HG02885 (cell line): ENCODE results near the gene ZRANB1.

Experiments
- ATAC-seq: cut with Tn5 transposase; IDR thresholded peaks from one replicate; pipeline ENCODE4 v1.9.1; 2021; ENCODE audit warnings: mild to moderate bottlenecking; ENCODE audit not compliant: unreplicated experiment, poor library complexity

ZRANB1 gene

DNA sequence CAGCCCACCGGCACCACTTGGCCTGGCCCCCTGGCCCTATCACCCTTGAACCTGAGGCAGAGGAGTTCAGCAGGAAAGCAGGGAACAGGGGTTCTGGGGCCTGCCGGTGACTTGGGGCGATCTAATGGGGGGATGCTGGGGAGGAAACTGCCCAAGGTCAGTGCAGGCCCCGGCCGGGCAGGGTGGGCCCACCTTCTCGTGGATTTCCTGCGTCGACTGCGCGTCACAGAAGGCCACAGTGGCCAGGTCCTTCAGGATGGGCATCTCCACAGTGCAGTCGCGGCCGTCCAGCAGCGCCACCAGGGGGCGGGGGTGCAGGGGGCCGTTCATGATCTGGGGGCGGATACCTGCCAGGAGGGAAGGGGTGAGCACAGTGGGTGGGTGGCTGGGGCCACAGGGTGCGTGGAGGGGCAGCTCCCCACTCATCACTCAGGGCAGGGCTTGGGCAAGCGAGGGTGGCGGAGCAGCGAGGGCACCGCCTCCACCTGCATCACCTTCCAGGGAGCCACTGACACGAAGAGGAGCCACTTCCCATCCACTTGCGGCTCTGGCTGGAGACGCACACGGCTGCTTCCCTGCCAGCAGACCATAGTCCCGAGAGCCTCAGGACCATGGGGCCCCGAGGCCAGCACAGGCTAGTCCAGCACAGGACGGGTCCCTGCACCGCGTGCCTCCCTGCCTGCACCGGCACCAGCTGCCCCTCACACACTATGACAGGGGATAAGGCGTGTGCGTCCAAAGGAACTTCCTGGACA, 61.4 kb downstream of the ZRANB1 start:
- no peak for ATAC-seq

DNA sequence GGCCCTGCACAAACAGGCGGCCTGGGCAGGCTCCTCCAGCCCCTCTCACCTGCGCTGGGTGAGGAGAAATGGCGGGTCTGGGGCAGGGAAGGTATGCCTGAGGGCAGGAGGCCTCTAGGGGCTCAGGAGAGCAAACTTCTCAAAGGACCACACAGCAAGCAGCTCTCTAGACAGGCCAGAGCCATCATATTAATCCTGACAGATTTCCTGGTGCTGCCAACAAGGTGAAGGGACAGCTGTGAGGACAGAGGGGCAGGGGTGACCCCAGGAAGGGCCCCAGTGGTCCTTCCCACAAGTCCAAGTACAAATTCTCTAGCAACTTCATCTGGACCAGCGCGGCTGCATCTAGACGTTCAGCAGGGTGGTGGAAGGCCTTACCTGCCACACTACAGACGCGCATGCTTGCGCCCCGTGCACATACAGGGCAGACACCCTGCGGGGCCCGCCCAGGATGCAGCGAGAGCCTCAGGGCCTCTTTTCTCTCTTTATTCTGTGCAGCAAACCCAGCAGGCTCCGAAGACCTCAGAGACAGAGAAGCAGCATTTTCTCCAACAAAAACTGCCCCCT, 62.1 kb downstream of the ZRANB1 start:
- ATAC-seq: no peak

DNA sequence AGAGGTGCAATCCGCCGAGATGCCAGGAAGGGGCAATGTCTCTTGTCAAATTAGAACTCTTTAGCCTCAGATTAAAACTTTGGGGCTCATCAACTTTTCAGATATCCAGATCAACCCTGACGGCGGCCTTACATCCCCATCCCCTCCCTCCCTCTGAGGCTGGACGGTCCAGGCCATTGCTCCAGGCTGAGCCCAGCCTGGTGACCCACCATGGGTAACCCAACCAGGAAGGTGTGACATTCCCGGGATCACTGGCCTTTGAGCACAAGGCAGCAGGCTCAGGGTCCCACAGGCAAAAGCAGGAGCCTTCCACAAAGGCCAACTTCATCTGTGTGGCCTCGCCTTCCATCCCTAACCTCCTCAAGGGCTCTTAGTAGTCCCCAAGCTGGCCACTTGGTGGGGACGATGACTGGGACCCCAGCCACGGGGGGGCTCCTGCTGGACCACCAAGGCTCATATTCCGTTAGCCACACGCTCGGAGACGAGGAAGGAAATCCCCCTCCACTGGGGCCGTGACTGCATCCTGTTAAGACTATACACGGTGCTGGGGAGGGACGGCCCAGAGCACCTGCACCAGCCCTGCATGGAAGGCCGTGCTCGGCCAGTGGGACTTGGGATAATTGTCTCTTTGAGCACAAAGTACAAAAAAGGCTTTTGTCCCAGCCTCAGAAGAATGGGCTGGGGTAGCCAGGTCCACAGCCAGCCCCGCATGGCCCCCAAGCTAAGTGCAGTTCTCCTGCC, 62.8 kb downstream of the ZRANB1 start:
- no peak for ATAC-seq

DNA sequence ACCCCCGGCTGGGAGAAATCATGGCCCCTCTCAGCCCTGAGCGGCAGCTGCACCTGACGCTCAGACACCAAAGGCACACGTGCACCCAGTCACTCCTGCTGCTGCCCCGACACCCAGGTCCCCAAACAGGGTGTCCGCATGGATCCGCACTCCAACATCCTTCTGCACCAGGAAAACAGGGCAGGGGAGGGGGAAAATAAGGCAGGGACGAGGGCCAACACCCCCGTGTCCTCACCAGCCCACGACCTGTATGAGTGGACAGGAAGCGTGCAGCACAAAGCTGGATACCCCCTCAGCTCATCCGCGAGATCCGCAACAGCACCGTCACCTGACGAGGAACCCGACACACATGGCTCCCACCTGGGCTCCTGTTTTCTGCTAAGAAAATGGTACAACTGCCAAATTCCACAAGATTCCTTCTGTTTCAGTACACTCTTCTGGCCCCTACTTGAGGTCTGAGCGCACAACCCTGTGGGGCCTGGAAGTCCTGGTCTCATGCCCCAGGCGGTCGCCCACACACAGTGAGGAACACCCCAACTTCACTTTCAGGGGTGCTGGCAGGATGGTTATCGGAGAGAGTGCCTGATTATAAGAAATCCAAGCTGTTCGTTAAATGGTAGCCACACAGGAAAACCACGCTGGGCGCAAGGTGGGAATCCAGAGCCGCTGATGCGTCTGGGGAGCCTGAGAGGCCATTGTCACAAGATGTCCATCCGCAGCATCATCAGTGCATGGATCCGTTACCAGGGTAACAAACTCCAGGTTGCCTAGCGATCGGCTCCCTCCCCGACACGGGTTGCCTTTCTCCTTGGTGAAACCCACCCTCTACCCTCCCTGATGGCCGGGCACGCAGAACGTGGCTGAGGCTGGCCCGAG, 63.6 kb downstream of the ZRANB1 start:
- ATAC-seq: no peak

DNA sequence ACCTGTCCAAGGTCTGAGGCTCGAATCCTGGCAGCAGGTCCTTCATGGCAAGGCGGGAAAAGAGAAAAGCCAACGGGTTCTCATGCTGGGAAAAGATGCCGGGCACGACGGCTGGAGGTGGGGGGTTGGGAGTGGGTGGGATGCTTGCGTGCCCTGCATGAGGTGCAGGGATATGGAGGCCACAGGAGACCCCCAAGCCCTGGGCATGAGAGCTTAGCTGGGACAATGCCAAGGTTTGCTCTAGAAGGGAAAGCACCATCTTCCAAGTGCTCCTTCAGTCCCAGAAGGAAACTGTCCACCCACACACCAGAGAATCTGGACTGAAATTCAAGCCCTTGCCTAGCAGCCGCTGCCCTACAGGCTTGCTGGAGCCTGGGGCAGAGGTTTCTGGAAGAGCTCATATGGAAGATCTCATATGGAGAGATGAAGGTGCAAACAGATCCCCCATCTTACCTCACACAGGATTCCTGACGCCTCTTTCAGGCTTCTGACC, 64.3 kb downstream of the ZRANB1 start:
- ATAC-seq: no peak

DNA sequence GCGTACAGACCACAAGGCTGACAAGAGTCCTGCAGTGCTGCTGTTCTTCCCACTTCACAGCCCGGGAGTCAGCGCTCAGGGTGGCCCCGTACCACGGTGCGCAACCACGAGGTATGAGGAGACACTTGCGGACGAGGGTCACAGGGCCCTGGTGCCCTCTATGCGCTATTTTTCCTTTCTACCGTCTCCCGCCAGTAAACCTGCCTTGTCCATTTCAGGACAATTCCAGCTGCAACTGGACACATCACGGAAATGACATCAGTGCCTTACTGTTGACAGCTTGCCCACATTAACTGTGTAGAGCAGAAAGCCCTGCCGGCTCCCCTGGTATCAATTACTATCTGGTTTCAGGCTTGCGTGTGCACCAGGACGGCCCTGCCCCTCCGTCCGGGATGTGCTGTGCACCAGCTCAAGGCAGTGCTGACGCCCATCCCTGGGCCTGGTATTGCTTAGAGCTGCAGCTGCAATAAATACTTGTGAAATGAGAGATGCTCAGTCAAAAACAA, 65.1 kb downstream of the ZRANB1 start:
- no peak for ATAC-seq

DNA sequence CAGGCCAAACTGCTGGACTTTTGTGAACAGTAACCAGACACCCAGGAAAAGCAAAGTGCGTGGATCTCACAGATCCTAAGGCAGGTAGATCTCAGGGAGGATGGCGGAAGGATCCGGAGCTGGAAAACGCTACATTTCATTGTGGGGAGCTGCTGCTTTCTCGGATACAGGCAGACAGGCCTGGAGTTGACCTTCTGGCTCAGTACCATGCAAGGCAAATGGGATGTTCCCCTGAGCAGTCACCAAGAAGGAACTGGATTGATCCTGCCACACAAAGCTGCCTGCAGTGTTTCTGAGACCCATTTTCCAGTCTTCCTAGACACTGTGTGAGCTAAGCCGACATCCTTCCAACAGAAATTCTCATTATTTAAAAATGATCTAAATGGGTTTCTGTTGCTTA, 65.5 kb downstream of the ZRANB1 start:
- no peak for ATAC-seq

DNA sequence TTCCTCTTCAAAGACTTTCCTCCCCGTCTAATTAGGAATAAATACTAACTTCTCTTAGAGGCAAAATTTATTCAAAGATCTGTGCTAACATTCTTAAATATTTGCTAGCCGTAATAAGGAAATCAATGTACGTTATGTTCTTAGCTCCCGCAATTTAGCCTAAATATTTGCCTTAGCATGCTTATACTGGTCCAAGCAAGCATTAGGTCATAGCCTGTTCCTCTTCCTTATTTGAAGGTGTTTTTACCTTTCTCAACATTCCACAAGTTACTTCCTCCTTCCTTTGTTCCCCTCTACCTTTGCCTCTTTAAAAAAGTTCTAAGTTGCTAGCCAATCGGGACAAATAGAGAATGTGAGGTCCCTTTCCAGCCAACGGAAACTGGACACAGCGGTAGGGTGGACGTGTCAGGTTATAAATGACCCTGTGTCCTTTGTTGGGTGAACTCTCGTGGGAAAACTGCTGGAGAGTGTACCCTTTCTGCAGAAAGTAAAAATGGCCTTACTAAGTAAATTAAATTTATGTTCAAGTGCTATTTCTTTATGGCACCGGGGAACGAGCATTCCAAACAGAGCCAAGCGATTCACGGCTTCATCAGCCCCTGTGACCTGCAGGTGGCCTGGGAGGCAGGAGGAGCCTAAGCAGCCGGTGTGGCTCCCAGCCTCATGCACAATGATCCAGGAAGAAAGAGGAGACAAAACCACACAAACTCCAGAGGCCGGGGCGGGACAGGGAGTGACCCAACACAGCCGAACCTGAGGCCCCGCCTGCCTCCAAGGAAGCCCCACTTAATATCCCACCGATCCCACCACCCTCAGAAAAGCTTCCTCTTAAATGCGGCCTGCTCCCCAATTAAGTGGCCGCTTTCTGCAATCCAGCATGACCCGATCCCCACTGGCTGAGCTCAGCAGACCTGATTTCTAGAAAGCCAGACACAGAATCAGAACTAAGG, 67.0 kb downstream of the ZRANB1 start:
- ATAC-seq: no peak

DNA sequence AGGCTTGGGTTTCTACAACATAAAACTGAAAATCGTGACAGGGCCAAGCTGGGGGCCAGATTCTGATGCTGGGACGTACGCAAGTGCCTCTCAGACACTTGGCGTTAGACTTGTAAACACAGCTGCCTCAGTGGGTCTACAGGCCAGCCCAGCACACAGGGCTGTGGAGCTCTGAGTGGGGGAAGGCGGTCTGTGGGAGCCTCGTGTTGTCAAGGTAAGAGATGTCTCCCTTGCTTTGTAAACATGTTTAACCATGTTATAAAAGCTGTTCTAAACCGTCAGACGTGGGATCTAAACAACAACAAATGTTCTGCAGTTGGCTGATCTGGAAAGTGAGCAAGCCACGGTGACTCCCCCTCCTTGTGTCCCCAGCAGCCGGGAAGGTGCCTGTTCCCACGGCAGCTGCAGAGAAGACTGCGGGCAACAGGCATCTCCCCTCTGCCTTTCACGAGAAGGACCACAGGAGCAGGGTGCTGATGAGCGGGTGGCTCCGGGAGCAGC, 67.8 kb downstream of the ZRANB1 start:
- ATAC-seq: no peak

DNA sequence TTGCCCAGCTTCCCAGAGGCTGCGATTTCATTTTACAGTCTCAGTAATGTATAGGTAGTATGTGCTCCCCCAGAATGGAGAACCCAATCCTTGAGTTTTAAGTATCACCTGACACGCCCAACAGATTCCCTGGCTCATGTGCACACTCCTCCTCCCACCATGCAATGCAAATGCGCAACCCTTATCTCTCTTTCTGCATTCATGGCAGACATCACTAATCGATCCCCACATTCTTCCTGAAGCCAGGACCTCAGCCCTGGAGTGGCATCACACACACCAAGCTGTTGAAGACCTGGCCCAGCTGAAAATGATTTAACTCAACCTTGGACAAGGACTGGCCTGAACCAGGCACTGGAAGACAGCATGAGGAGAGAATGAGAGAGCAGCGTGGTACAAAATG, 68.4 kb downstream of the ZRANB1 start:
- no peak for ATAC-seq

DNA sequence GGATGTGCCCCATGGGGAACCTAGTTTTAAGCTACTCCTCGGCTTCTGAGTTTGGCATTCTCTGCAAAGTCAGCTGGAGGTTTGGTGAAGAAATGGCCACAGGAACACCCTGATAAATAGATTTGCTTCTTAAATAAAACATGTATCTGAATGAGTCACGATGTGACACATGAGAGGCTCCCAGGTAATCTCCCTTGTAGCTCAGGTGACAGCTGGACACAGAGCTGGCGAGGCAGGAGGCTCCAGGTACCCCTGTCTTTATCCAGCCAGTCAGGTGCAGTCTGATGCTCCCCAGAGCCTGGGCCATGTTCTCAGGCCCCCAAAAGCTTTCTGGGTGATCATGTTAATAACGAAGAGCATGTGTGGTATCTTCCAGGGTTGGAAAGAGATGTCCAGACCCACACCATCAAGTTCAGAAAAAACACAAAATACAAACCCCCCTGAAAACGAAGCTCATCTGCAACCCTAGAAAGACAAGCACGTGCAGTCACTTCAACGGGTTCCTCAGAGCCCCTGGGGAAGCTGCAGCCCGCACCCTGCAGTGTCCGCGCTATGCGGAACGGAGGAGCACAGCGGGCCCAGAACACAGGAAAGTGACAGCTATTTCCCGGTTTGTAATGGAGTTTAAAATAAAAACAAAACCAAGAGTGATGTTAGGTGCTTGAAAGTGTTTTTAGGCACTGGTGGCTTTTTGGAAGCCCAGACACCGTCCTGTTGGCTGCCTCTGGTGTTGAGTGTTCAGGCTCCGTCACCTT, 69.4 kb downstream of the ZRANB1 start:
- no peak for ATAC-seq

DNA sequence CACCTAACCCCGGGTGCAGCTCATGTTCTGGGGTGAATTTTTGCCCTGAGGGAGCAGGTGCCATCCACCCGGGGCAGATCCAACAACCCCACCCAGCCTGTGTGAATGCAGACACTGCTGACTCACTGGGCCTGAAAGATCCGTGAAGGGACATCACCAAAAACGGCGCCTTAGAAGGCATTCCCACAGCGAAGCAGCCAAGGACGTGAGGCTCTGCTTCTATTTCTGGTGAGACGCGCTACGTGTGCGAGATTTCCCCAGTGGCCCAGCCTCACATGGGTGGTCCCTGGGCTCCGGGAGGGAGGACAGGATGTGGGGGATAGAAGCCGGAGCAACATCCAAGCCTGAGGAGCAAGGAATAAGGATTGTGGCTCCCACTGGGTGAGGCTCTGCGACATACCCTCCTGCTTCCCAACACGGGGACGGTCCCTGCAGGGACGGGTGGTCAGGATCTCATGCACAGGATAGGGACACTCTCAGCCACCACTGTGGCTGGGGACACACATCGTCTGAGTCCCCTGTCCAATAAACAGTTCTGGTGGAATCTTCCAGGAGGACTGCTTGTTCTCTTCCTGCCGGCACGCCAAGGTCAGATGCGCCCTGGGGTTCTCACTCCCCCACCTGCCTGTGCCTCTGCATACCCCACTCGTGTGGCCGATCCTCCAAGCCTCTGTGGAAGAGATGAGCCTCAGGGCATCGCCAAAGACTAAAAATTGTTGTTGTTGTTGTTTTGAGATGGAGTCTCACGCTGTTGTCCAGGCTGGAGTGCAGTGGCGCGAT, 70.2 kb downstream of the ZRANB1 start:
- no peak for ATAC-seq

DNA sequence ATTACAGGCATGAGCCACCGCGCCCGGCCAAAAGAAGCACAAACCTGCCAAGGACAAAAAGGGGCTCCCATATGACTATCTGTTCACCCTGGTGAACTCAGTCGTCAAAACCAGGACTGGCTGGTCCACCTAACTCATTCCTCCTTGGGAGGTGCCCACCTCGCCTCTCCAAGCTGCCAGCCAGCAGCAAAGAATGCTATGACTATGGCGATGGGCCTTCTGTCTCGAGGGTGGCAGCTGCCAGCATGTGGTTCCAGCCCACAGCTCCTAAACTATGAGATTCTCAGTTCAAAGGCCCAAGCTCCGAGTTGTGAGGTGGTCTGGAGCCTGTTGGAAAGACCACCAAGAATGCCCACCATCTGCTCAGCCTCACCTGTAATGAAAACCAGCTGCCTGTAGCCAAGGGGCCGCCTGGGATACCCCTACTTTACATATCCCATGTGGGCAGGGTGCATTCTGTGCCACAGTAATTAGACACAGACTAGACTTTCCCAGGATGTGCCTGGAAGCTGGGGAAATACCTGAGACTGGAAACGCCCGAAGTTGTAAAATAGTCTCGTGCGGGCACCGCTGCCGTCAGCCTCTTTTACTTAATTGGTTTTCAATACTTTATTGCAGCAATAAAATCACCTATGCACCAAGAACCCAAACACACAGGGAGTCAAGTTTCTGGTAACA, 71.1 kb downstream of the ZRANB1 start:
- no peak for ATAC-seq

DNA sequence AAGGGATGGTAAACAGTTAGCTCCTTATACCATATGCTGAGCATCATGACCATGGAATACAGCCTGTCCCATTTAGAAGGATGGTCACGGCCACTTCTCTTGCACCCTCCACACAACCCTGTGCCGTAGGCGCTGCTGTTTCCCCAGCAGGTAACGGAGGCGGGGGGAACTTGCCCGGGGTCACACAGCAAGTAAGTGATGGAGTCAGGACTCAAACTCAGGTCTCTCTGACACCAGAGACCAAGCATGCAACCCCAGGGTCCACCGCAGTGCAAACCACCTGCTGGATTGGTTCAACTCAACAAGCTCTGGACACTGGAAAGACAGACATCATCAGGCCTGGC, 71.6 kb downstream of the ZRANB1 start:
- ATAC-seq: no peak

DNA sequence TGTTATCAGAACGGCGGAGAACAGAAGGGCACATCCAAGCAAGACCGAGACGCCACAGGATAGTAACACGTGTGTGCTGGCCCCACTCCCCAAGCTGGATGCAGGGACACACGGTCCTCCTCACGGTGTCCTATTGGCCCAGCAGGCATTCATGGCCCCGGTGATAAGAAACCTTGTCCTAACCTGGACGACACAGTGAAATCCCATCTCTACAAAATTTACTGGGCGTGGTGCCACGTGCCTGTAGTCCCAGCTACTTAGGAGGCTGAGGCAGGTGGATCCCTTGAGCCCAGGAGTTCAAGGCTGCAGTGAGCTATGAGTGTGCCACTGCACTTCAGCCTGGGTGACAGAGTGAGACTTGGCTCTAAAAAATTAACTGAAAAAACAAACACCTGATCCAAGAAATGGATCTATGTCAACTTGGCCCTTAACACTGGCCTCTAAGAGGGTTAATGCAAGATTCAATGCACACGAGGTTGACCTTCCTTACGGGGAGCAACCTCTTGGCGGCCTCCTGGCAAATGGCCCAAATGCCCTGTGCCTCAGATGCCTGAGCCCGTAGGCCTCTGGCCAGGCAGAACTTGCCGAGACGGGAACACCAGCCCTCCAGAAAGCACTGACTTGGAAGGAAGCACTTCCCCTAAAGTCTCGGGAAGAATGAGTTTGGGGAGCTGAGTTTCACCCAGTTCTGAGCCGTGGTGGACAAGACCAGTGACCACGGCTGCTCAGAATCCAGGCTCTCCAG, 72.3 kb downstream of the ZRANB1 start:
- ATAC-seq: no peak

DNA sequence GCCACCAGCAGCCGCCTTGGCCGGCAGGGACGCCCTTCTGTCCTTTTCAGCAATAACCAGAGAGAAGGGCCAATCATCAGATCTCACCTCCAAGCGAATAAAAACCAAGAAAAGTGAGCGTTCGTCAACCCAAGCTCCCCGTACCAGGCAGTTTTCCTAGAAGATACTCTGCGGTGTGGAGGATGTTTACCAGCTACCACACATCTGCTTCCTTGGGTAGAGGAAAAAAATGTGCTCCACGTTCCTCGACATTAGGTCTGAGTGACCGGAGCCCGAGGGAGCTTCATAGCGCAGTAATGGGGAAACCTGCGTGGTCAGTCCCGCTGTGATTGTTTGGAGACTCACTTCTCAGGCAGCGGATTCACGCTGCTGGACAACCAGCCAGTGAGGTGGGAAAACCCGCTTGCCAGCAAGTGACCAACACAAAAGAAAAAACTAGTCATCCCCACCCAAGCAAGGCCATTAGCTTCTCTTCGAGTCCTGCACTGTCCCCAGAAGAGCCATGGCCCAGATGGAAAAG, 73.0 kb downstream of the ZRANB1 start:
- no peak for ATAC-seq
